MCF 10A (cell line): ENCODE measurements around the gene SUV39H1. TPM values are rescaled to one million over a fixed set of nuclear protein-coding genes. Genes with fewer than 3 reads are reported as not detected.
A peak's percentile ranks its signal among the peaks of the same experiment; 100 is the strongest.
"Not testable (repeated sequence)": the region's sequence is repeated elsewhere in the genome, so short reads cannot be mapped to it uniquely, and the experiment has no call there.

Experiments
- BruUV-seq: library from RNA; stranded (reverse); fragments of 400-500 nt; replicated peaks from 2 replicates; lab custom pipeline; 2021; lab: Mats Ljungman, UMichigan
- CTCF ChIA-PET: fragments of 300-600 bp; sonication (Branson Sonifier 250); formaldehyde crosslinking; extraction: SDS; loops from one replicate; lab custom pipeline; 2021; ENCODE audit warnings: antibody characterized with exemption, inconsistent platforms; lab: Yijun Ruan, JAX
- POLR2A ChIA-PET: fragments of 300-600, 350-650 bp; sonication (Branson Sonifier 250); formaldehyde crosslinking; extraction: SDS; loops from one replicate; lab custom pipeline; 2020; ENCODE audit warnings: antibody characterized with exemption, inconsistent platforms; lab: Yijun Ruan, JAX
- DNase-seq: peaks from one replicate; pipeline ENCODE4 v3.0.0-alpha.2; 2018; ENCODE audit not compliant: unreplicated experiment
- H3K27ac Mint-ChIP-seq: one replicate; pipeline ENCODE4 v1.8.0; 2022; ENCODE audit warnings: mild to moderate bottlenecking, low read depth, mixed read lengths; ENCODE audit not compliant: unreplicated experiment
- H3K27me3 Mint-ChIP-seq: one replicate; pipeline ENCODE4 v1.8.0; 2022; ENCODE audit warnings: mixed read lengths; ENCODE audit not compliant: insufficient read depth, unreplicated experiment
- H3K36me3 Mint-ChIP-seq: one replicate; pipeline ENCODE4 v1.8.0; 2022; ENCODE audit warnings: mild to moderate bottlenecking, moderate library complexity, mixed read lengths; ENCODE audit not compliant: insufficient read depth, unreplicated experiment
- H3K4me1 Mint-ChIP-seq: one replicate; pipeline ENCODE4 v1.8.0; 2022; ENCODE audit warnings: mixed read lengths; ENCODE audit not compliant: insufficient read depth, unreplicated experiment
- H3K4me3 Mint-ChIP-seq: one replicate; pipeline ENCODE4 v1.8.0; 2022; ENCODE audit warnings: mild to moderate bottlenecking, moderate library complexity, mixed read lengths; ENCODE audit not compliant: unreplicated experiment
- H3K9me3 Mint-ChIP-seq: one replicate; pipeline ENCODE4 v1.8.0; 2022; ENCODE audit warnings: mixed read lengths; ENCODE audit not compliant: unreplicated experiment
- CTCF ChIP-seq: fragments of 200-600 bp; IDR thresholded peaks from one replicate; pipeline ENCODE4 v1.8.0; 2022; ENCODE audit warnings: antibody characterized with exemption, mild to moderate bottlenecking; ENCODE audit not compliant: unreplicated experiment
- intact Hi-C: fragments of 100-400 bp; cut with micrococcal nuclease; formaldehyde crosslinking; loops from 2 replicates; pipeline ENCODE4 v1.14.1; 2022
- total RNA-seq: library from RNA; stranded (reverse); gene quantifications from 2 replicates; pipeline ENCODE4 v1.2.3, GENCODE V29; 2022

The SUV39H1 gene
- total RNA-seq, 1 experiment from 2014 or later: 8.7 TPM

GRCh38 chrX:48667509-48667908 lies 29.0 kb upstream of the SUV39H1 start:
- intact Hi-C loops: no loop called here
- ChIA-PET CTCF (interaction anchor here (0.6 kb wide), 1 partner anchor 133 kb away, joined by 4 read pairs; no protein-coding TSS in a partner anchor), POLR2A (no interaction called here)
- peaks cover 4% of the 10 kb centered on the region for H3K36me3 Mint-ChIP-seq
- no peaks in the 10 kb centered on the region for H3K9me3 Mint-ChIP-seq
- no peaks in the 10 kb centered on the region for H3K4me1 Mint-ChIP-seq
- no peak for DNase-seq
- no peaks in the 10 kb centered on the region for H3K27me3 Mint-ChIP-seq
- no peak overlapping the region for H3K27ac Mint-ChIP-seq
- BruUV-seq: no TSS peak
- TF ChIP-seq CTCF: no peak
- H3K4me3 Mint-ChIP-seq: no peak overlapping the region

DNA sequence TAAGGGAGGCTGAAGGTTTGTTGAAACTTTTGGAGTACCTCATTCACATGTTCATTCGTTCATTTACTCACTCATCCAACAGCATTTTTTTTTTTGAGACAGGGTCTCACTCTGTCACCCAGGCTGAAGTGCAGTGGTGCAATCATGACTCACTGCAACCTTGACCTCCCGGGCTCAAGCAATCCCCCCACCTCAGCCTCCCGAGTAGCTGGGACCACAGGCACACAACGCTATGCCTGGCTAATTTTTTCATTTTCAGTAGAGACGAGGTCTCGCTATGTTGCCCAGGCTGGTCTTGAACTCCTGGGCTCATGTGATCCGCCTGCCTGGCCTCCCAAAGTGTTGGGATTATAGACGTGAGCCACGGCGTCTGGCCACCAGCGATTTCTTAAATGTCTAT lies 28.3 kb upstream of the SUV39H1 start:
- intact Hi-C loops, BruUV-seq, DNase-seq, H3K27me3 Mint-ChIP-seq, H3K9me3 Mint-ChIP-seq, H3K4me3 Mint-ChIP-seq, H3K36me3 Mint-ChIP-seq, POLR2A ChIA-PET, H3K27ac Mint-ChIP-seq, CTCF ChIA-PET, H3K4me1 Mint-ChIP-seq: not testable (repeated sequence)

DNA sequence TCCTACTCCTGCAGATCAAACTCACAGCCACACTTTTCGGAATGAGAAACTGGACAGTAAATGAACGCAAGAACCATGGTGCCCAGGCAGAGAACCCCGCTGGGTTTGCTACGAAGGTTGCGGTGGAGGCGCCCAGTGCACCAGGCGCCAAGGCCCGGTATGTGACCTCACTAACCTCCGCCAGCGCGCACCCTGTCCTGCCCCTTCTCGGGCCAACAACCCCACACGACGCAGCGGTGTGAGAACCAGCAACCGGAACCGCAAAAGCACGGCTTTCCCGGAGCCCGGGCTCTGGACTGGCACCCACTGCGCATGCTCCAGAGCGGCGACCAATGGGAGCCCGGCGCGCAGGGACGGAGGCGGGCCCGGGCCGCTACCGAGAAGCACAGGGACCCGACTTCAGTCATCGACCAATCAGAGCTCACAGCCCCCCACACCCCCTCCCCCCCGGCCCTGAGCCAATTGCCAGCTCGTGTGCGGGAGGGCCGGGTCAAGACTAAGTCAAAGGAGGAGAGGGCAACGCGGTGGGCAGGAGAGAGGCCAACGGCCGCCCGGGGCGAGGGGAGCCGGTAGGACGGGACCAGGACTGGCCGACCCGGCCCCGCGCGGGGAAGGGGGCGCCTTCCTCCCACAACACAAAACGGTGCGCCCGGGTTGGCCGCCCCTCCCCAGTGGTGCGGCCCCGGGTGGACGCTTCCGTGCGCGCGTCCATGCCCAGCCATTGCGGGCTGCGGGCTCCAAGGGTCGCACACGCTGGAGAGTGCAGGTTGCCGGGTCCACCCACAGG lies 20.2 kb upstream of the SUV39H1 start:
- H3K4me1 Mint-ChIP-seq: peaks cover 6% of the 10 kb centered on the region
- H3K4me3 Mint-ChIP-seq: peak overlapping the region; percentile 79
- DNase-seq: peak; percentile 85
- POLR2A ChIA-PET: interaction anchor here (0.6 to 1.4 kb wide), 4 partner anchors 20 to 221 kb away, joined by 3 to 5 read pairs (median 4); partner anchors contain the start of genes PQBP1, SUV39H1 and TIMM17B
- BruUV-seq: no TSS peak
- intact Hi-C loops: no loop called here
- CTCF ChIA-PET: interaction anchor here (0.6 kb wide), 1 partner anchor 1366 kb away, joined by 3 read pairs; no protein-coding TSS in a partner anchor
- H3K9me3 Mint-ChIP-seq: no peaks in the 10 kb centered on the region
- no peaks in the 10 kb centered on the region for H3K27me3 Mint-ChIP-seq
- no peak for TF ChIP-seq CTCF
- H3K36me3 Mint-ChIP-seq: no peaks in the 10 kb centered on the region
- no peak overlapping the region for H3K27ac Mint-ChIP-seq

- Mint-ChIP-seq H3K27ac (no peak overlapping the region), H3K4me3 (peak overlapping the region; percentile 79), H3K27me3 (no peaks in the 10 kb centered on the region), H3K4me1 (peaks cover 6% of the 10 kb centered on the region), H3K36me3 (no peaks in the 10 kb centered on the region), H3K9me3 (no peaks in the 10 kb centered on the region)
- intact Hi-C loops: no loop called here
- CTCF ChIA-PET: interaction anchor here (0.6 kb wide), 1 partner anchor 1367 kb away, joined by 3 read pairs; no protein-coding TSS in a partner anchor
- no peak for TF ChIP-seq CTCF
- POLR2A ChIA-PET: interaction anchor here (0.6 to 1.4 kb wide), 4 partner anchors 19 to 221 kb away, joined by 3 to 5 read pairs (median 4); partner anchors contain the start of genes PQBP1, SUV39H1 and TIMM17B
- no TSS peak for BruUV-seq
- DNase-seq: no peak
Observed at GRCh38 chrX:48676893-48677270, 19.7 kb upstream of the SUV39H1 start.
